SK-N-SH treated with all-trans-retinoic acid at 6 μM for 48 hours (cell line): Measurements from ENCODE around the gene FNIP2.

ENCODE experiments used
- ATAC-seq: fragments of 200-7000 bp; cut with Tn5 transposase; 3 replicates; pipeline ENCODE4 v1.9.1; 2020; ENCODE audit warnings: mild to moderate bottlenecking, moderate library complexity
- ARNTL ChIP-seq: fragments of 450-650 bp; formaldehyde crosslinking; IDR thresholded peaks from 2 replicates; pipeline ENCODE4 v1.5.0; 2020; ENCODE audit warnings: low read depth, mild to moderate bottlenecking, moderate library complexity, borderline replicate concordance
- BACH2 ChIP-seq: fragments of 250-450 bp; sonication (Bioruptor Pico); IDR thresholded peaks from 2 replicates; pipeline ENCODE4 v1.9.0; 2021; ENCODE audit warnings: mild to moderate bottlenecking, borderline replicate concordance
- CREB5 ChIP-seq: fragments of 250-450 bp; sonication (Bioruptor Pico); IDR thresholded peaks from 2 replicates; pipeline ENCODE4 v1.5.1; 2020; ENCODE audit warnings: low read depth, mild to moderate bottlenecking, moderate library complexity
- CSRNP3 ChIP-seq: fragments of 250-450 bp; sonication (Bioruptor Pico); IDR thresholded peaks from 2 replicates; pipeline ENCODE4 v1.5.1; 2021; ENCODE audit warnings: mild to moderate bottlenecking, moderate library complexity
- GLIS3 ChIP-seq: fragments of 250-450 bp; sonication (Bioruptor Pico); IDR thresholded peaks from 2 replicates; pipeline ENCODE4 v1.5.0; 2020; ENCODE audit warnings: mild to moderate bottlenecking, moderate library complexity
- ISL1 ChIP-seq: fragments of 250-450 bp; sonication (Bioruptor Pico); IDR thresholded peaks from 2 replicates; pipeline ENCODE4 v2.1.2; 2022; ENCODE audit warnings: mild to moderate bottlenecking, moderate library complexity
- OSR1 ChIP-seq: fragments of 250-450 bp; sonication (Bioruptor Pico); IDR thresholded peaks from 2 replicates; pipeline ENCODE4 v1.8.0; 2022; ENCODE audit warnings: moderate library complexity, mild to moderate bottlenecking, inconsistent platforms
- POU6F1 ChIP-seq: fragments of 250-450 bp; sonication (Bioruptor Pico); IDR thresholded peaks from 2 replicates; pipeline ENCODE4 v1.8.0; 2021; ENCODE audit warnings: low read depth, mild to moderate bottlenecking, moderate library complexity, borderline replicate concordance
- PPARA ChIP-seq: fragments of 250-450 bp; sonication (Bioruptor Pico); IDR thresholded peaks from 2 replicates; pipeline ENCODE4 v1.5.0; 2020; ENCODE audit warnings: mild to moderate bottlenecking, borderline replicate concordance
- RARB ChIP-seq: fragments of 250-450 bp; sonication (Bioruptor Pico); IDR thresholded peaks from 2 replicates; pipeline ENCODE4 v1.8.0; 2021; ENCODE audit warnings: mild to moderate bottlenecking, moderate library complexity
- SNAI2 ChIP-seq: fragments of 250-450 bp; sonication (Bioruptor Pico); IDR thresholded peaks from 2 replicates; pipeline ENCODE4 v1.5.0; 2020; ENCODE audit warnings: mild to moderate bottlenecking, moderate library complexity
- TCF4 ChIP-seq: fragments of 250-450 bp; sonication (Bioruptor Pico); IDR thresholded peaks from 2 replicates; pipeline ENCODE4 v1.8.0; 2021; ENCODE audit warnings: mild to moderate bottlenecking, moderate library complexity, borderline replicate concordance
- ZFP30 ChIP-seq: fragments of 450-650 bp; formaldehyde crosslinking; IDR thresholded peaks from 2 replicates; pipeline ENCODE4 v1.5.0; 2022; ENCODE audit warnings: mild to moderate bottlenecking, moderate library complexity
- ZNF70 ChIP-seq: fragments of 450-650 bp; formaldehyde crosslinking; IDR thresholded peaks from 2 replicates; pipeline ENCODE4 v1.5.0; 2020; ENCODE audit warnings: mild to moderate bottlenecking, moderate library complexity
- ZNF8 ChIP-seq: fragments of 450-650 bp; formaldehyde crosslinking; IDR thresholded peaks from 2 replicates; pipeline ENCODE4 v1.5.0; 2020; ENCODE audit warnings: mild to moderate bottlenecking, moderate library complexity
- TF ChIP-seq, protein P1 (sequence below): fragments of 250-450 bp; sonication (Bioruptor Pico); IDR thresholded peaks from 2 replicates; pipeline ENCODE4 v1.5.0; 2020; ENCODE audit warnings: mild to moderate bottlenecking, moderate library complexity

FNIP2 gene

GRCh38 chr4:158903079-158903456, 134.2 kb downstream of the FNIP2 start:
- TF ChIP-seq PPARA (CRISPR knock-in tag) (no peak), RARB (CRISPR knock-in tag) (no peak), ZNF70 (CRISPR knock-in tag) (no peak), ISL1 (no peak), CREB5 (CRISPR knock-in tag) (no peak), GLIS3 (CRISPR knock-in tag) (no peak), ZNF8 (CRISPR knock-in tag) (no peak)
- TF ChIP-seq, protein P1, sequence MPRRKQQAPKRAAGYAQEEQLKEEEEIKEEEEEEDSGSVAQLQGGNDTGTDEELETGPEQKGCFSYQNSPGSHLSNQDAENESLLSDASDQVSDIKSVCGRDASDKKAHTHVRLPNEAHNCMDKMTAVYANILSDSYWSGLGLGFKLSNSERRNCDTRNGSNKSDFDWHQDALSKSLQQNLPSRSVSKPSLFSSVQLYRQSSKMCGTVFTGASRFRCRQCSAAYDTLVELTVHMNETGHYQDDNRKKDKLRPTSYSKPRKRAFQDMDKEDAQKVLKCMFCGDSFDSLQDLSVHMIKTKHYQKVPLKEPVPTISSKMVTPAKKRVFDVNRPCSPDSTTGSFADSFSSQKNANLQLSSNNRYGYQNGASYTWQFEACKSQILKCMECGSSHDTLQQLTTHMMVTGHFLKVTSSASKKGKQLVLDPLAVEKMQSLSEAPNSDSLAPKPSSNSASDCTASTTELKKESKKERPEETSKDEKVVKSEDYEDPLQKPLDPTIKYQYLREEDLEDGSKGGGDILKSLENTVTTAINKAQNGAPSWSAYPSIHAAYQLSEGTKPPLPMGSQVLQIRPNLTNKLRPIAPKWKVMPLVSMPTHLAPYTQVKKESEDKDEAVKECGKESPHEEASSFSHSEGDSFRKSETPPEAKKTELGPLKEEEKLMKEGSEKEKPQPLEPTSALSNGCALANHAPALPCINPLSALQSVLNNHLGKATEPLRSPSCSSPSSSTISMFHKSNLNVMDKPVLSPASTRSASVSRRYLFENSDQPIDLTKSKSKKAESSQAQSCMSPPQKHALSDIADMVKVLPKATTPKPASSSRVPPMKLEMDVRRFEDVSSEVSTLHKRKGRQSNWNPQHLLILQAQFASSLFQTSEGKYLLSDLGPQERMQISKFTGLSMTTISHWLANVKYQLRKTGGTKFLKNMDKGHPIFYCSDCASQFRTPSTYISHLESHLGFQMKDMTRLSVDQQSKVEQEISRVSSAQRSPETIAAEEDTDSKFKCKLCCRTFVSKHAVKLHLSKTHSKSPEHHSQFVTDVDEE: no peak
- no peak for ATAC-seq

DNA sequence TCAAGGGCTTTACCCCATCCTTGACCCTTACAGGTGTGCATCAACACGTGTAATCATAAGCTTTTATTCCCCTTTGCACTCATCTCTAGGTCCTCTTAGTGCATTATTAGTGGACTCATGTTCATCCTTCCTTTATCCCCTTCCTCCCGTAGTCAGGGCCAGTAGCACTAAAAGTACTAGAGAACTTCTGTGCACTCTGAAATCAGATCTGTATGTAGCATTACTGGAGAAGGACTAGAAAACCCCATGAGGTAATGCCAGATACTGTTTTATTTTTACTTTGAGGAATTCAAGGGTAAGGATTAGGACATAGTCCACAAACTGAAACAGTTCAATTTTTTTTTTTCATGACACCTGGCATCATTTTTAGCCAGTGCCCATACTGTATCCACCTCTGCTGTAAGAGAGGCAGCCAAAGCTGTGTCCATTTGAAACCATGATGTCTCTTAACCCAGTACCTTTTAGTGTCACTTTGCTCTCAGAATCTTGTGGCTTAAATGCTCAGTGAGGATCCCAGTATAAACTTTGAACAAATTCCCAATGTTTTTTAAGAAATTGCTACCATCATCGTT, 134.7 kb downstream of the FNIP2 start:
- TF ChIP-seq, protein P1: no peak
- no peak for TF ChIP-seq CSRNP3 (CRISPR knock-in tag)
- TF ChIP-seq ARNTL: no peak
- no peak for TF ChIP-seq OSR1
- TF ChIP-seq ISL1: no peak
- no peak for TF ChIP-seq ZFP30 (CRISPR knock-in tag)
- TF ChIP-seq POU6F1 (CRISPR knock-in tag): no peak
- no peak for TF ChIP-seq TCF4
- ATAC-seq: no peak

DNA sequence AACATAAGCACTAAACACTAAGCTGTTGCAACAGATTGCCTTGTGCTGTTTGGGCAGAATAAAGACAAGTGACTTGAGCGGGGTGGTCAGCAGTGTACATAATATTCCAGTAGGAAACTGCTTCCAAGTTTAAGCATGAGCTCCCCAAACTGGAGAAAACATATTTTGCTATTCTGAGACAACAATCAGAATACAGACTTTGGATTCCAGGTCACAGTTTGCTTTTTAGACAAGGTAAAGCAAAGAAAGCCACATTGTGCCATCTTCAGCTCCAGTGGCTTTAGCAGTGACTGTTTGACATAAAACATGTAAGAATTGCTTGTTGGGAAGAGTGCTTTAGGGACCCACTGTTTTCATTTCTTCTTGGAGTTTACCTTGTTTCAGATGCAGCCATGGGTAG, 136.0 kb downstream of the FNIP2 start:
- TF ChIP-seq RARB (CRISPR knock-in tag): no peak
- TF ChIP-seq PPARA (CRISPR knock-in tag): no peak
- TF ChIP-seq ZFP30 (CRISPR knock-in tag): no peak
- no peak for TF ChIP-seq ZNF8 (CRISPR knock-in tag)
- TF ChIP-seq POU6F1 (CRISPR knock-in tag): no peak
- no peak for TF ChIP-seq ISL1
- TF ChIP-seq, protein P1: no peak
- TF ChIP-seq CSRNP3 (CRISPR knock-in tag): no peak
- TF ChIP-seq SNAI2 (CRISPR knock-in tag): no peak
- no peak for TF ChIP-seq ARNTL
- TF ChIP-seq BACH2 (CRISPR knock-in tag): no peak
- TF ChIP-seq TCF4: no peak
- no peak for ATAC-seq
